Left lung (tissue), 10 donors: ENCODE measurements around the gene SNX21. TPM values are rescaled to one million over a fixed set of nuclear protein-coding genes. Genes with fewer than 3 reads are reported as not detected.

Experiments
- ATAC-seq: fragments of 200-7000 bp; cut with Tn5 transposase; one replicate; pipeline ENCODE4 v1.9.1; 2020; ENCODE audit warnings: moderate library complexity
- DNase-seq, 4 donors: peaks; one replicate each; pipeline ENCODE4 v3.0.0-alpha.2; 2013 to 2020
- H3K27ac ChIP-seq, 2 donors: fragments of 200-600 bp; sonication (generic) in 1 of 2; one replicate each; pipeline versions ENCODE4 v1.5.0 to v1.8.0; 2020 to 2021
- H3K27me3 ChIP-seq, 2 donors: fragments of 200-600 bp; sonication (generic) in 1 of 2; one replicate each; pipeline versions ENCODE4 v1.5.0 to v1.8.0; 2020 to 2021
- H3K36me3 ChIP-seq, 2 donors: fragments of 200-600 bp; sonication (generic) in 1 of 2; one replicate each; pipeline versions ENCODE4 v1.5.0 to v1.8.0; 2020 to 2021
- H3K4me1 ChIP-seq, 2 donors: fragments of 200-600 bp; one replicate each; pipeline ENCODE4 v1.8.0; 2021
- H3K4me3 ChIP-seq, 2 donors: fragments of 200-600 bp; sonication (generic) in 1 of 2; one replicate each; pipeline versions ENCODE4 v1.5.0 to v1.8.0; 2020 to 2021; ENCODE audit warnings: mild to moderate bottlenecking in 1 of 2
- H3K9me3 ChIP-seq, 2 donors: fragments of 200-600 bp; sonication (generic) in 1 of 2; one replicate each; pipeline versions ENCODE4 v1.5.0 to v1.8.0; 2020 to 2021
- CTCF ChIP-seq, 2 donors: fragments of 200-600 bp; sonication (generic) in 1 of 2; IDR thresholded peaks; one replicate each; pipeline versions ENCODE4 v1.5.0 to v1.8.0; 2021; ENCODE audit warnings: antibody characterized with exemption in 2 of 2
- intact Hi-C, 2 donors: fragments of 100-400 bp; cut with DNase I; formaldehyde crosslinking; loops; one replicate each; pipeline versions ENCODE4 v1.11.2 to v1.14.2; 2022
- polyA plus RNA-seq, 6 donors: library from polyadenylated mRNA; unstranded; fragments of 120-200 nt; gene quantifications; one replicate each; pipeline ENCODE4 v1.2.1, GENCODE V29; 2013; ENCODE audit not compliant: insufficient read length in 6 of 6
- total RNA-seq, 2 donors: library from RNA; stranded (reverse); fragmentation: NEBNext Ultra II Directional; extraction: Animal tissue kit (Norgen Biotek cat#: 25700); gene quantifications; one replicate each; pipeline ENCODE4 v1.2.1, GENCODE V29; 2021
- donor health status: DM: no; HTN: yes; CAD: no.
- donor health status: DM: no; HTN: no; CAD: no.

Gene SNX21
- total and polyA plus RNA-seq, 8 donors = 14.5 to 26.3 (median 18.7) TPM

- Histone ChIP-seq H3K36me3 (peaks cover 0 to 31% of the 10 kb centered on the region in 2 donors), H3K9me3 (no peaks in the 10 kb centered on the region), H3K4me3 (no peak overlapping the region), H3K4me1 (peaks cover 3 to 53% of the 10 kb centered on the region in 2 donors), H3K27ac (no peak overlapping the region), H3K27me3 (no peaks in the 10 kb centered on the region)
- peak in 1 of 4 donors; percentile 61 for DNase-seq
- ATAC-seq = no peak
- intact Hi-C loops = no loop called here
- no peak for TF ChIP-seq CTCF (IDR thresholded peaks at IDR 0.05)
Observed at GRCh38 chr20:45886590-45887345, 53.2 kb downstream of the SNX21 start.

- peaks cover 0 to 31% of the 10 kb centered on the region in 2 donors for H3K36me3 ChIP-seq
- peaks cover 6 to 53% of the 10 kb centered on the region in 2 donors for H3K4me1 ChIP-seq
- H3K27ac ChIP-seq = no peak within 1 kb of the TSS
- DNase-seq (peak in 1 of 4 donors; percentile 51), ATAC-seq (no peak)
- no peaks in the 10 kb centered on the region for H3K27me3 ChIP-seq
- no peaks in the 10 kb centered on the region for H3K9me3 ChIP-seq
- H3K4me3 ChIP-seq = no peak within 1 kb of the TSS
- TF ChIP-seq CTCF (IDR thresholded peaks at IDR 0.05) = no peak
- intact Hi-C loops = no loop called here
Observed at GRCh38 chr20:45887346-45887715, 53.7 kb downstream of the SNX21 start, which contains the start of gene SPATA25. Gene SPATA25, minus strand, starts transcription at chr20:45887622. Its CDS starts 32 bp downstream, at chr20:45887590.

- no peaks in the 10 kb centered on the region for H3K9me3 ChIP-seq
- intact Hi-C loops = no loop called here
- ATAC-seq (no peak), DNase-seq (peak in 1 of 4 donors; percentile 37)
- no peak for TF ChIP-seq CTCF (IDR thresholded peaks at IDR 0.05)
- no peaks in the 10 kb centered on the region for H3K27me3 ChIP-seq
- H3K36me3 ChIP-seq = peaks cover 0 to 30% of the 10 kb centered on the region in 2 donors
- peaks cover 10 to 59% of the 10 kb centered on the region in 2 donors for H3K4me1 ChIP-seq
- no peak overlapping the region for H3K27ac ChIP-seq
- H3K4me3 ChIP-seq = no peak overlapping the region
Observed at GRCh38 chr20:45888681-45889080, 55.1 kb downstream of the SNX21 start.

- H3K36me3 ChIP-seq = peaks cover 0 to 44% of the 10 kb centered on the region in 2 donors
- peak overlapping the region; percentile 78 to 85 for H3K27ac ChIP-seq
- H3K9me3 ChIP-seq = no peaks in the 10 kb centered on the region
- ATAC-seq (peak; percentile 81), DNase-seq (peak; percentile 71 to 90 (median 84))
- TF ChIP-seq CTCF (IDR thresholded peaks at IDR 0.05) = peak; percentile 55 to 70
- intact Hi-C loops = no loop called here
- peaks cover 10 to 47% of the 10 kb centered on the region in 2 donors for H3K4me1 ChIP-seq
- peak overlapping the region; percentile 94 to 97 for H3K4me3 ChIP-seq
- H3K27me3 ChIP-seq = no peaks in the 10 kb centered on the region
Observed at GRCh38 chr20:45890077-45890984, 56.7 kb downstream of the SNX21 start.
